Measurements from ENCODE around the gene GMDS.

DNA sequence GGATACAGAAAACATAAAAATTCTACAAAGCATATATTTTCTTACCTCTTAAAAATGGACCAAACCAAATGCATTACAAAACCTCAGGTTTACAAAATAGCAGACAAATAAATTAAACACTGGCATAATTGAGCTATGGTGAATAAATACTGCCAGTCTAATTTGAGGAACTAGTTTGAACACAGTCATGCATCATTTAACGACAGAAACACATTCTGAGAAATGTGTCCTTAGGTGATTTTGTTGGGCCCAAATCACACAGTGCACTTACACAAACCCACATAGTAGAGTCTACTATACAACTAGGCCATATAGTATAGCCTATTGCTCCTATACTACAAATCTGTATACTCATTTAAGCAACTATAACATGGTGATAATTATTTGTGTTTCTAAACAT lies 420.1 kb downstream of the GMDS start:
- TF ChIP-seq RARB (CRISPR knock-in tag; IDR thresholded peaks at IDR 0.05) (no peak), TCF4 (CRISPR knock-in tag; IDR thresholded peaks at IDR 0.05; ENCODE audit: borderline replicate concordance) (no peak), ZNF70 (CRISPR knock-in tag; IDR thresholded peaks at IDR 0.05) (no peak), ZNF8 (CRISPR knock-in tag; IDR thresholded peaks at IDR 0.05) (no peak), ZFP30 (CRISPR knock-in tag; IDR thresholded peaks at IDR 0.05) (no peak), ZC3H10 (CRISPR knock-in tag; IDR thresholded peaks at IDR 0.05) (no peak), PPARA (CRISPR knock-in tag; IDR thresholded peaks at IDR 0.05; ENCODE audit: borderline replicate concordance) (no peak), BACH2 (CRISPR knock-in tag; IDR thresholded peaks at IDR 0.05; ENCODE audit: borderline replicate concordance) (no peak)
- TF ChIP-seq, protein P1, sequence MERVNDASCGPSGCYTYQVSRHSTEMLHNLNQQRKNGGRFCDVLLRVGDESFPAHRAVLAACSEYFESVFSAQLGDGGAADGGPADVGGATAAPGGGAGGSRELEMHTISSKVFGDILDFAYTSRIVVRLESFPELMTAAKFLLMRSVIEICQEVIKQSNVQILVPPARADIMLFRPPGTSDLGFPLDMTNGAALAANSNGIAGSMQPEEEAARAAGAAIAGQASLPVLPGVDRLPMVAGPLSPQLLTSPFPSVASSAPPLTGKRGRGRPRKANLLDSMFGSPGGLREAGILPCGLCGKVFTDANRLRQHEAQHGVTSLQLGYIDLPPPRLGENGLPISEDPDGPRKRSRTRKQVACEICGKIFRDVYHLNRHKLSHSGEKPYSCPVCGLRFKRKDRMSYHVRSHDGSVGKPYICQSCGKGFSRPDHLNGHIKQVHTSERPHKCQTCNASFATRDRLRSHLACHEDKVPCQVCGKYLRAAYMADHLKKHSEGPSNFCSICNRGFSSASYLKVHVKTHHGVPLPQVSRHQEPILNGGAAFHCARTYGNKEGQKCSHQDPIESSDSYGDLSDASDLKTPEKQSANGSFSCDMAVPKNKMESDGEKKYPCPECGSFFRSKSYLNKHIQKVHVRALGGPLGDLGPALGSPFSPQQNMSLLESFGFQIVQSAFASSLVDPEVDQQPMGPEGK (CRISPR knock-in tag; IDR thresholded peaks at IDR 0.05; ENCODE audit: borderline replicate concordance), result no peak
- TF ChIP-seq, protein P2, sequence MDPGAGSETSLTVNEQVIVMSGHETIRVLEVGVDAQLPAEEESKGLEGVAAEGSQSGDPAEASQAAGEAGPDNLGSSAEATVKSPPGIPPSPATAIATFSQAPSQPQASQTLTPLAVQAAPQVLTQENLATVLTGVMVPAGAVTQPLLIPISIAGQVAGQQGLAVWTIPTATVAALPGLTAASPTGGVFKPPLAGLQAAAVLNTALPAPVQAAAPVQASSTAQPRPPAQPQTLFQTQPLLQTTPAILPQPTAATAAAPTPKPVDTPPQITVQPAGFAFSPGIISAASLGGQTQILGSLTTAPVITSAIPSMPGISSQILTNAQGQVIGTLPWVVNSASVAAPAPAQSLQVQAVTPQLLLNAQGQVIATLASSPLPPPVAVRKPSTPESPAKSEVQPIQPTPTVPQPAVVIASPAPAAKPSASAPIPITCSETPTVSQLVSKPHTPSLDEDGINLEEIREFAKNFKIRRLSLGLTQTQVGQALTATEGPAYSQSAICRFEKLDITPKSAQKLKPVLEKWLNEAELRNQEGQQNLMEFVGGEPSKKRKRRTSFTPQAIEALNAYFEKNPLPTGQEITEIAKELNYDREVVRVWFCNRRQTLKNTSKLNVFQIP (CRISPR knock-in tag; IDR thresholded peaks at IDR 0.05; ENCODE audit: borderline replicate concordance, low read depth), result no peak
- TF ChIP-seq, protein P3, sequence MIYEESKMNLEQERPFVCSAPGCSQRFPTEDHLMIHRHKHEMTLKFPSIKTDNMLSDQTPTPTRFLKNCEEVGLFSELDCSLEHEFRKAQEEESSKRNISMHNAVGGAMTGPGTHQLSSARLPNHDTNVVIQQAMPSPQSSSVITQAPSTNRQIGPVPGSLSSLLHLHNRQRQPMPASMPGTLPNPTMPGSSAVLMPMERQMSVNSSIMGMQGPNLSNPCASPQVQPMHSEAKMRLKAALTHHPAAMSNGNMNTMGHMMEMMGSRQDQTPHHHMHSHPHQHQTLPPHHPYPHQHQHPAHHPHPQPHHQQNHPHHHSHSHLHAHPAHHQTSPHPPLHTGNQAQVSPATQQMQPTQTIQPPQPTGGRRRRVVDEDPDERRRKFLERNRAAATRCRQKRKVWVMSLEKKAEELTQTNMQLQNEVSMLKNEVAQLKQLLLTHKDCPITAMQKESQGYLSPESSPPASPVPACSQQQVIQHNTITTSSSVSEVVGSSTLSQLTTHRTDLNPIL (CRISPR knock-in tag; IDR thresholded peaks at IDR 0.05; ENCODE audit: low read depth), result no peak

Data from SK-N-SH treated with all-trans-retinoic acid at 6 μM for 48 hours (cell line).